Neutrophil (primary cell): ENCODE data around the gene BAZ1B.
"Not testable (repeated sequence)": the region's sequence is repeated elsewhere in the genome, so short reads cannot be mapped to it uniquely, and the experiment has no call there.

ENCODE experiments used
- H3K27ac ChIP-seq: fragments of 200-600 bp; sonication (generic); 2 replicates; pipeline ENCODE4 v1.5.1; 2016; ENCODE audit warnings: mild to moderate bottlenecking, moderate library complexity
- H3K27me3 ChIP-seq: fragments of 200-600 bp; sonication (generic); 2 replicates; pipeline ENCODE4 v1.6.0; 2016; ENCODE audit warnings: mild to moderate bottlenecking
- H3K36me3 ChIP-seq: fragments of 200-600 bp; sonication (generic); 2 replicates; pipeline ENCODE4 v1.5.1; 2017
- H3K4me1 ChIP-seq, 2 experiments: fragments of 200-600 bp in 1 of 2; sonication (generic) in 1 of 2; 1 replicate in 1 of 2; 2 replicates in 1 of 2; pipeline versions ENCODE4 v1.5.1 to v1.6.1; 2013 to 2016; ENCODE audit warnings: low read depth in 1 of 2, low read length in 1 of 2, mild to moderate bottlenecking in 1 of 2, moderate library complexity in 1 of 2; ENCODE audit not compliant: control insufficient read depth in 1 of 2, insufficient read depth in 1 of 2
- H3K4me3 ChIP-seq, 2 experiments: fragments of 200-600 bp in 1 of 2; sonication (generic) in 1 of 2; 1 replicate in 1 of 2; 2 replicates in 1 of 2; pipeline ENCODE4 v1.5.1; 2013 to 2016; ENCODE audit warnings: low read depth in 1 of 2, low read length in 1 of 2, mild to moderate bottlenecking in 1 of 2, moderate library complexity in 1 of 2
- H3K9me3 ChIP-seq: fragments of 200-600 bp; sonication (generic); 2 replicates; pipeline ENCODE4 v1.5.1; 2016
- TF ChIP-seq, protein P1 (sequence below): fragments of 200-600 bp; sonication (generic); IDR thresholded peaks from 2 replicates; pipeline ENCODE4 v1.5.1; 2016; ENCODE audit warnings: antibody characterized with exemption

Gene BAZ1B

GRCh38 chr7:73418113-73418703, 103.9 kb downstream of the BAZ1B start:
- Histone ChIP-seq H3K36me3 (no peaks in the 10 kb centered on the region), H3K9me3 (no peaks in the 10 kb centered on the region), H3K27me3 (peaks cover 2% of the 10 kb centered on the region), H3K4me1 (no peaks in the 10 kb centered on the region), H3K27ac (no peak overlapping the region), H3K4me3 (no peak overlapping the region)
- TF ChIP-seq, protein P1, sequence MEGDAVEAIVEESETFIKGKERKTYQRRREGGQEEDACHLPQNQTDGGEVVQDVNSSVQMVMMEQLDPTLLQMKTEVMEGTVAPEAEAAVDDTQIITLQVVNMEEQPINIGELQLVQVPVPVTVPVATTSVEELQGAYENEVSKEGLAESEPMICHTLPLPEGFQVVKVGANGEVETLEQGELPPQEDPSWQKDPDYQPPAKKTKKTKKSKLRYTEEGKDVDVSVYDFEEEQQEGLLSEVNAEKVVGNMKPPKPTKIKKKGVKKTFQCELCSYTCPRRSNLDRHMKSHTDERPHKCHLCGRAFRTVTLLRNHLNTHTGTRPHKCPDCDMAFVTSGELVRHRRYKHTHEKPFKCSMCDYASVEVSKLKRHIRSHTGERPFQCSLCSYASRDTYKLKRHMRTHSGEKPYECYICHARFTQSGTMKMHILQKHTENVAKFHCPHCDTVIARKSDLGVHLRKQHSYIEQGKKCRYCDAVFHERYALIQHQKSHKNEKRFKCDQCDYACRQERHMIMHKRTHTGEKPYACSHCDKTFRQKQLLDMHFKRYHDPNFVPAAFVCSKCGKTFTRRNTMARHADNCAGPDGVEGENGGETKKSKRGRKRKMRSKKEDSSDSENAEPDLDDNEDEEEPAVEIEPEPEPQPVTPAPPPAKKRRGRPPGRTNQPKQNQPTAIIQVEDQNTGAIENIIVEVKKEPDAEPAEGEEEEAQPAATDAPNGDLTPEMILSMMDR, result no peak

DNA sequence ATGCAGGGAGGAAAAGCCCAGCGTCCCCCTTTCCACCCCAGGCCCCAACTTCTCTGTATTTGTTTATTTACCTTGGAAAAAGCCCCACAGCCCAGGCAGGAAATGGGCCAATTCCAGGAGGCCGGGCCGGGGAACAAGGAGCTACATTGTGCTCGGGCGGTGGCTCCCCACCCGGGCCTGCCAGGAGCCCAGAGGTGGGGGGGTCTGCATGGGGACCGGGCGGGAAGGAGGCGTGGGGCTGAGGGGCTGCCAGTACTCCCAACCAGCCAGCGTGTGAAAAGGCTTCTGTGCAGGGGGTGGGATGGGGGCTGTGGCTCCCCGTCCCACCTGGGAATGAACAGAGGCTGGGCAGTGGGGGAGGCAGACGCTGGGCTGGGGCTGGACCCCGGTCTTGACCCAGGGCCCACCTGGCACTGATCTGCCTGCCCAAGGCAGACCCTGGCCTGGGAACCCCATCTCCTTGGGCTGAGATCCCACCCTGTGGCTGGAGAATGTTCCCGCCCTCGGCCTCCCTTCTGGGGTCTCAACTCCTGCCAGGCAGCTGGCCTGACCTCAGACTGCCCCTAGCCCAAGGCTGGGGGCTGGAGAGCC, 111.5 kb downstream of the BAZ1B start:
- H3K36me3 ChIP-seq, H3K4me3 ChIP-seq, H3K9me3 ChIP-seq, H3K4me1 ChIP-seq, H3K27ac ChIP-seq, H3K27me3 ChIP-seq: not testable (repeated sequence)

DNA sequence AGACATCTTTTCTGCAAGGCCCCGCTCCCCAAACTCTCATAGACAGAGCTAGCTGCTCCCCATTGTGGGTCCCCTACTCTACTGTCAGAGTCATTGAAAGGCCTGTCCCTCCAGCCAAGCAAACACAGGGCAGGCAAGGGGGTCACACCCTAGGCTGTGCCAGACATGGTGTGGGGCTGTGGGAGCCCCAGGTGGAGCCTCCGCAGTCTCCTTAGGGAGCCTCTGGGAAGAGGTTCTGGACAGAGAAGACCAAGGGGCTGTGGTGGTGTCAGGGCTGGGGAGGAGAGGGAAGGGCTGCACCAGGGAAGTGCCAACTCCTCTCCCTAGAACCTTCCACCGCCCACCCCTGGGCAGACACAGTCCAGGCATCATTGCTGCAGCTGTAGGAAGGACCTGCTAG, 117.2 kb downstream of the BAZ1B start:
- not testable (repeated sequence) for H3K4me1 ChIP-seq, H3K4me3 ChIP-seq, H3K27ac ChIP-seq, H3K9me3 ChIP-seq, H3K36me3 ChIP-seq, H3K27me3 ChIP-seq

DNA sequence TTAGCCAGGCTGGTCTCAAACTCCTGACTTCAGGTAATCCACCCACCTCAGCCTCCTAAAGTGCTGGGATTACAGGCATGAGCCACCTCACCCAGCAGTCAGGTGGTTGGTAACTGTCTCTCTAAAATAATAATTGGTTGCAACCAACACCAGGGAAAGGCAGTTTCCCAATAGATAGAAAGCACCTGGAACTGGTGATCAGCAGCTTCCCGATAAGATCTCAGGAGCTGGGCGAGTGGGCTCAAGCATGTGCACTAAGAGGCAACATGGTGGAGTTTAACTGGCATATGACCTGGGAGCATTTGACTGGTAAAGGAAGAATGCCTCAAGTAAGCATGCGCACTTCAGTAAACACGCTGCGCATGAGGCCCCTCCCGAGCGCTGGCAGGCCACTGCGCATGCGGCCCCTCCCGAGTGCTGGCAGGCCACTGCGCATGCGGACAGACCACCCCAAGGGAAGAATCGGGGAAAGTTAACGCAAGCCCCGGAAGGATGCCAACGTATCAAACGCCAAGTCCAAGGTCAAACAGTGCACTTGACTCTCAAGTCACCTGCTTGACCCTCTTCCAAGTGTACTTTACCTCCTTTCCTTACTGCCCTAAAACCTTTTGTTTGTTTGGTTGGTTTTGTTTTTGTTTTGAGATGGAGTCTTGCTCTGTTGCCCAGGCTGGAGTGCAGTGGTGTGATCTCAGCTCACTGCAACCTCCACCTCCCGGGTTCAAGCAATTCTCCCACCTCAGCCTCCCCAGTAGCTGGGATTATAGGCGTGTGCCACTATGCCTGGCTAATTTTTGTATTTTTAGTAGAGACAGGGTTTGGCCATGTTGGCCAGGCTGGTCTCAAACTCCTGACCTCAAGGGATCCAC, 122.7 kb downstream of the BAZ1B start:
- not testable (repeated sequence) for H3K9me3 ChIP-seq, H3K27me3 ChIP-seq, H3K27ac ChIP-seq, H3K36me3 ChIP-seq
- peaks cover 4 to 15% of the 10 kb centered on the region in 2 experiments for H3K4me1 ChIP-seq
- H3K4me3 ChIP-seq, result peak overlapping the region in 1 of 2 experiments; percentile 49

- Histone ChIP-seq H3K27ac (peak overlapping the region; percentile 55), H3K4me3 (peak overlapping the region; percentile 44 to 59), H3K27me3 (no peaks in the 10 kb centered on the region), H3K36me3 (no peaks in the 10 kb centered on the region), H3K4me1 (peaks cover 4 to 15% of the 10 kb centered on the region in 2 experiments), H3K9me3 (no peaks in the 10 kb centered on the region)
- TF ChIP-seq, protein P1, result no peak
Observed at GRCh38 chr7:73397521-73398281, 124.4 kb downstream of the BAZ1B start.

DNA sequence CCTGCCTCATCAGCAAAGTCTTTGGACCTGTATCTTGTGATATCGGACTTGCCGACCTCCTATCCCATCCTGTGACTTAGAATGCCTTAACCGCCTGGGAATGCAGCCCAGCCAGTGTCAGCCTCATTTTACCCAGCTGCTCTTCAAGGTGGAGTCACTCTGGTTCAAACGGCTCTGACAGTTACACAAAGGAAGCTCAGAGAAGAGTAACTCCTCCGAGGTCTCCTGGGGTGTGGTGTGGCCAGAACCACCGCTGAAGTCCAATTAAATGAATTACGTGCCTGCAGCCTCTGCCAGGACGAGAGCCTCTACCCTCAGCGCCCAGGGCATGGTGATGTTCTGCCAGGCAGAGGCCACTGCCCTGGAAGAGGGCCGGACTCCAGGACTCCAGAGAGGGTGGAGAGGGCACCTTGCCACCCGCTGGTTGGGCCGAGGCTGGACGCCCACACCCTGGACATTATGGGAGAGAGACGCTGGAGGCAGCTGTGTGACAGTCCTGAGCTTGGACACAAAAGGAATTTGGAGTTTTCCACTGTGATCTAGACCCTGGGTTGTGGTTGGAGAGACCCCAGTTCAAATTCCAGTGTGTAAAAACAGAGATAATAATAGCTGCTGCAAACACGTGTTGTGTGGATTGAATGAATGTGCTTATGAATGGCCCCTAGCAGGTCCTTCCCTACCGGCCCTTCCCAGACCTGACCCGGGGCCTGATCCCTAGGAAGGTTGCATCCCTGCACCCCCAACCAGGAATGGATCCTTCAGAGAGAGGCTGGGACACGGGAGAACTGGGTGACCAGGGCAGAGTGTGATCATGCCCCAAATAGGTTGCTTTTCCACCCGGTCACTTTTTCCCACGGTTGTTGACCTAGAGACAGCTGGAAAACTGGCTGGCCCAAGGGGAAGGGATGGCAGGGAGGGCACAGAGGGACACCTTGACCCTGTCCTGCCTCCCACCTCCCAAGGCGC, 126.3 kb downstream of the BAZ1B start:
- Histone ChIP-seq H3K4me3 (no peak overlapping the region), H3K27me3 (no peaks in the 10 kb centered on the region), H3K27ac (no peak overlapping the region), H3K9me3 (no peaks in the 10 kb centered on the region), H3K36me3 (no peaks in the 10 kb centered on the region), H3K4me1 (peaks cover 4 to 15% of the 10 kb centered on the region in 2 experiments)
- TF ChIP-seq, protein P1, result no peak
